Panc1 (cell line): ENCODE results near the gene CARD16. TPM values are rescaled to one million over a fixed set of nuclear protein-coding genes. Genes with fewer than 3 reads are reported as not detected.

Experiments
- ATAC-seq: fragments of 200-7000 bp; cut with Tn5 transposase; 2 replicates; pipeline ENCODE4 v1.9.1; 2020; ENCODE audit warnings: mild to moderate bottlenecking, moderate library complexity
- BruUV-seq: library from RNA; stranded (reverse); fragments of 400-500 nt; replicated peaks from 2 replicates; lab custom pipeline; 2021; lab: Mats Ljungman, UMichigan
- CTCF ChIA-PET: fragments of 300-600 bp; sonication (Branson Sonifier 250); formaldehyde crosslinking; loops from one replicate; lab custom pipeline; 2022; ENCODE audit warnings: antibody characterized with exemption; lab: Charles Lee
- POLR2A ChIA-PET: fragments of 300-600 bp; sonication (Branson Sonifier 250); formaldehyde crosslinking; loops from one replicate; lab custom pipeline; 2022; ENCODE audit warnings: antibody characterized with exemption; lab: Charles Lee
- DNase-seq: peaks from one replicate; pipeline ENCODE4 v3.0.0-alpha.2; 2010; ENCODE audit warnings: low read depth, low spot score
- H3K27ac ChIP-seq: 2 replicates; pipeline ENCODE4 v1.5.1; 2011; ENCODE audit warnings: mild to moderate bottlenecking, low read length, inconsistent platforms
- H3K27me3 ChIP-seq: fragments of 200-500 bp; sonication (Bioruptor generic); 2 replicates; pipeline ENCODE4 v1.6.0; 2014; ENCODE audit warnings: low read length, inconsistent platforms; ENCODE audit not compliant: control insufficient read depth, insufficient read depth
- H3K36me3 ChIP-seq: fragments of 200-500 bp; sonication (Bioruptor generic); 2 replicates; pipeline ENCODE4 v1.5.1; 2014; ENCODE audit warnings: inconsistent platforms, mild to moderate bottlenecking, low read length, moderate library complexity; ENCODE audit not compliant: control insufficient read depth, insufficient read depth
- H3K4me1 ChIP-seq: 2 replicates; pipeline ENCODE4 v1.5.1; 2011; ENCODE audit warnings: inconsistent platforms, mild to moderate bottlenecking, low read length, moderate library complexity; ENCODE audit not compliant: control insufficient read depth, insufficient read depth
- H3K4me3 ChIP-seq, 2 experiments: 2 replicates each; pipeline ENCODE4 v1.5.1; 2011 to 2012; ENCODE audit warnings: low read depth in 2 of 2, low read length in 2 of 2, mild to moderate bottlenecking in 2 of 2, inconsistent platforms in 1 of 2, moderate library complexity in 1 of 2
- H3K9me3 ChIP-seq: fragments of 200-500 bp; sonication (Bioruptor generic); 2 replicates; pipeline ENCODE4 v1.5.1; 2014; ENCODE audit warnings: low read depth, mild to moderate bottlenecking, inconsistent platforms, low read length, moderate library complexity; ENCODE audit not compliant: control insufficient read depth, insufficient read depth
- CTCF ChIP-seq: fragments of 450-650 bp; IDR thresholded peaks from 2 replicates; pipeline ENCODE4 v1.5.1; 2017; ENCODE audit warnings: mild to moderate bottlenecking
- POLR2AphosphoS5 ChIP-seq: IDR thresholded peaks from 2 replicates; pipeline ENCODE4 v1.6.1; 2012; ENCODE audit warnings: mild to moderate bottlenecking, low read depth, low read length, moderate library complexity
- REST ChIP-seq, 2 experiments: IDR thresholded peaks; 2 replicates each; pipeline ENCODE4 v1.6.1; 2011 to 2012; ENCODE audit warnings: low read depth in 2 of 2, control low read depth in 1 of 2, low read length in 1 of 2, mild to moderate bottlenecking in 1 of 2, moderate library complexity in 1 of 2; ENCODE audit not compliant: insufficient read depth in 1 of 2
- SIN3A ChIP-seq: IDR thresholded peaks from 2 replicates; pipeline ENCODE4 v1.6.1; 2012; ENCODE audit warnings: low read depth, mild to moderate bottlenecking, low read length, moderate library complexity, borderline replicate concordance; ENCODE audit not compliant: insufficient read depth
- TCF7L2 ChIP-seq: IDR thresholded peaks from 2 replicates; pipeline ENCODE4 v1.6.1; 2011; ENCODE audit warnings: mild to moderate bottlenecking, low read depth, low read length, inconsistent platforms
- in situ Hi-C: cut with HindIII; loops from 2 replicates; pipeline ENCODE4 v1.10.0; 2016; ENCODE audit warnings: low sequenced_read_pairs, low pct_unique_long_range_greater_than_20kb
- intact Hi-C: fragments of 100-400 bp; cut with micrococcal nuclease; formaldehyde crosslinking; loops from one replicate; pipeline ENCODE4 v1.10.0; 2022; ENCODE audit not compliant: unreplicated experiment
- total RNA-seq: library from RNA; stranded (reverse); gene quantifications from one replicate; pipeline ENCODE4 v1.2.1, GENCODE V29; 2021; ENCODE audit not compliant: unreplicated experiment

The CARD16 gene
- total RNA-seq, 1 experiment from 2014 or later: not detected

- ChIA-PET POLR2A (no interaction called here), CTCF (no interaction called here)
- Histone ChIP-seq H3K4me3 (no peak overlapping the region), H3K36me3 (no peaks in the 10 kb centered on the region), H3K27ac (no peak overlapping the region), H3K27me3 (no peaks in the 10 kb centered on the region), H3K9me3 (no peaks in the 10 kb centered on the region), H3K4me1 (no peaks in the 10 kb centered on the region)
- in situ Hi-C loops: no loop called here
- no peak for ATAC-seq
- BruUV-seq: no TSS peak
- intact Hi-C loops: no loop called here
- no peak for DNase-seq
- TF ChIP-seq TCF7L2: no peak
- TF ChIP-seq POLR2AphosphoS5: no peak
- no peak for TF ChIP-seq SIN3A
- no peak for TF ChIP-seq REST (IDR thresholded peaks at IDR 0.05; ENCODE audit: insufficient read depth in 1 of 2, low read depth in 2 of 2, low read length in 1 of 2)
- TF ChIP-seq CTCF: no peak
These were observed 39.7 kb downstream of the CARD16 start for GRCh38 chr11:105005451-105005845.

GRCh38 chr11:105004021-105004420, 41.1 kb downstream of the CARD16 start:
- H3K4me1 ChIP-seq: no peaks in the 10 kb centered on the region
- TF ChIP-seq TCF7L2 (no peak), CTCF (no peak), POLR2AphosphoS5 (no peak), REST (IDR thresholded peaks at IDR 0.05; ENCODE audit: insufficient read depth in 1 of 2, low read depth in 2 of 2, low read length in 1 of 2) (no peak), SIN3A (no peak)
- no peak overlapping the region for H3K4me3 ChIP-seq
- no peaks in the 10 kb centered on the region for H3K9me3 ChIP-seq
- intact Hi-C loops: no loop called here
- ATAC-seq: no peak
- in situ Hi-C loops: no loop called here
- ChIA-PET POLR2A (no interaction called here), CTCF (no interaction called here)
- BruUV-seq: no TSS peak
- no peaks in the 10 kb centered on the region for H3K27me3 ChIP-seq
- DNase-seq: no peak
- H3K27ac ChIP-seq: no peak overlapping the region
- no peaks in the 10 kb centered on the region for H3K36me3 ChIP-seq
